Liver (tissue), 9 donors: ENCODE data around the gene KIF22. TPM values are rescaled to one million over a fixed set of nuclear protein-coding genes. Genes with fewer than 3 reads are reported as not detected.

Experiments
- DNase-seq: peaks from one replicate; pipeline ENCODE4 v3.0.0-alpha.2; 2017; ENCODE audit warnings: low spot score
- H3K27ac ChIP-seq, 2 donors: one replicate each; pipeline ENCODE4 v1.7.0; 2013; ENCODE audit warnings: inconsistent platforms in 2 of 2, low read length in 2 of 2, control low read depth in 1 of 2, low read depth in 1 of 2, mild to moderate bottlenecking in 1 of 2
- H3K27me3 ChIP-seq, 4 donors: one replicate each; pipeline versions ENCODE4 v1.6.1 to v1.7.0; 2013; ENCODE audit warnings: low read length in 3 of 4, inconsistent platforms in 1 of 4, mild to moderate bottlenecking in 1 of 4, moderate library complexity in 1 of 4; ENCODE audit not compliant: control insufficient read depth in 4 of 4, insufficient read depth in 4 of 4
- H3K36me3 ChIP-seq, 4 donors: one replicate each; pipeline versions ENCODE4 v1.6.1 to v1.7.0; 2013; ENCODE audit warnings: low read length in 3 of 4, mild to moderate bottlenecking in 3 of 4, low read depth in 1 of 4, moderate library complexity in 1 of 4; ENCODE audit not compliant: control insufficient read depth in 4 of 4, insufficient read depth in 3 of 4
- H3K4me1 ChIP-seq, 4 donors: one replicate each; pipeline versions ENCODE4 v1.6.1 to v1.7.0; 2013; ENCODE audit warnings: low read length in 3 of 4, mild to moderate bottlenecking in 3 of 4, moderate library complexity in 1 of 4; ENCODE audit not compliant: control insufficient read depth in 4 of 4, insufficient read depth in 4 of 4
- H3K4me3 ChIP-seq, 3 donors: one replicate each; pipeline versions ENCODE4 v1.6.1 to v1.7.0; 2013; ENCODE audit warnings: low read length in 3 of 3, control low read depth in 1 of 3, low read depth in 1 of 3, mild to moderate bottlenecking in 1 of 3
- H3K9ac ChIP-seq, 2 donors: one replicate each; pipeline ENCODE4 v1.7.0; 2013; ENCODE audit warnings: low read length in 2 of 2, mild to moderate bottlenecking in 2 of 2, moderate library complexity in 2 of 2, control low read depth in 1 of 2, low read depth in 1 of 2
- H3K9me3 ChIP-seq, 4 donors: one replicate each; pipeline versions ENCODE4 v1.6.1 to v1.7.0; 2013; ENCODE audit warnings: low read length in 3 of 4; ENCODE audit not compliant: control insufficient read depth in 4 of 4
- EGR1 ChIP-seq, 2 donors: IDR thresholded peaks; 2 replicates each; pipeline ENCODE4 v1.6.1; 2016 to 2018; ENCODE audit warnings: antibody characterized with exemption in 2 of 2, low read depth in 2 of 2
- FOXA2 ChIP-seq: IDR thresholded peaks from 2 replicates; pipeline ENCODE4 v1.6.1; 2016; ENCODE audit warnings: antibody characterized with exemption
- HNF4A ChIP-seq, 2 donors: conservative IDR thresholded peaks; 2 replicates each; pipeline ENCODE4 v1.6.1; 2016; ENCODE audit warnings: antibody characterized with exemption in 2 of 2, mild to moderate bottlenecking in 2 of 2
- HNF4G ChIP-seq: IDR thresholded peaks from 2 replicates; pipeline ENCODE4 v1.6.1; 2016; ENCODE audit warnings: antibody characterized with exemption
- JUND ChIP-seq, 2 donors: IDR thresholded peaks; 2 replicates each; pipeline ENCODE4 v1.6.1; 2016; ENCODE audit warnings: antibody characterized with exemption in 2 of 2
- NR2F2 ChIP-seq: IDR thresholded peaks from 2 replicates; pipeline ENCODE4 v1.6.1; 2016; ENCODE audit warnings: antibody characterized with exemption
- RXRA ChIP-seq, 2 donors: IDR thresholded peaks; 2 replicates each; pipeline ENCODE4 v1.6.1; 2017 to 2018; ENCODE audit warnings: antibody characterized with exemption in 2 of 2, mild to moderate bottlenecking in 1 of 2
- SP1 ChIP-seq: IDR thresholded peaks from 2 replicates; pipeline ENCODE4 v1.6.1; 2018; ENCODE audit warnings: antibody characterized with exemption, mild to moderate bottlenecking
- TAF1 ChIP-seq: conservative IDR thresholded peaks from 2 replicates; pipeline ENCODE4 v1.6.1; 2016; ENCODE audit warnings: antibody characterized with exemption, mild to moderate bottlenecking
- WGBS: extraction: QIAGEN DNeasy Blood & Tissue Kit; methylation state at CpG from one replicate; pipeline ENCODE4 v1.1.7; 2013; 5-methylcytosine and 5-hydroxymethylcytosine counted together
- polyA plus RNA-seq, 2 donors: library from polyadenylated mRNA; stranded (reverse) in 1 of 2; unstranded in 1 of 2; fragments of 200-250 nt in 1 of 2; fragments of >200 nt in 1 of 2; fragmentation: Nextera tagmentation in 1 of 2; extraction: Ambion mirVana in 1 of 2; gene quantifications; one replicate each; pipeline versions ENCODE4 v1.2.1 to v1.2.3, GENCODE V29; 2013 to 2015
- total RNA-seq, 2 donors: library from RNA; depleted of rRNA; stranded (reverse); fragments of >200 nt; gene quantifications; one replicate each; pipeline ENCODE4 v1.2.3, GENCODE V29; 2014
- TF ChIP-seq, protein P1 (sequence below): fragments of 150-350 bp; IDR thresholded peaks from 2 replicates; pipeline ENCODE4 v1.5.1; 2017; ENCODE audit warnings: improper control_type of control experiment, low read depth, low read length; ENCODE audit not compliant: missing input control
- TF ChIP-seq, protein P2 (sequence below): IDR thresholded peaks from 2 replicates; pipeline ENCODE4 v1.6.1; 2016; ENCODE audit warnings: antibody characterized with exemption
- TF ChIP-seq, protein P3 (sequence below): IDR thresholded peaks from 2 replicates; pipeline ENCODE4 v1.6.1; 2016; ENCODE audit warnings: antibody characterized with exemption
- TF ChIP-seq, protein P4 (sequence below): IDR thresholded peaks from 2 replicates; pipeline ENCODE4 v1.6.1; 2016; ENCODE audit warnings: antibody characterized with exemption, mild to moderate bottlenecking
- donor health status: healthy.
- donor health status: healthy.
- donor health status: healthy.
- donor health status: healthy.
- donor health status: healthy.

KIF22 gene
- total and polyA plus RNA-seq, 4 donors = 15.0 to 80.1 (median 49.3) TPM

DNA sequence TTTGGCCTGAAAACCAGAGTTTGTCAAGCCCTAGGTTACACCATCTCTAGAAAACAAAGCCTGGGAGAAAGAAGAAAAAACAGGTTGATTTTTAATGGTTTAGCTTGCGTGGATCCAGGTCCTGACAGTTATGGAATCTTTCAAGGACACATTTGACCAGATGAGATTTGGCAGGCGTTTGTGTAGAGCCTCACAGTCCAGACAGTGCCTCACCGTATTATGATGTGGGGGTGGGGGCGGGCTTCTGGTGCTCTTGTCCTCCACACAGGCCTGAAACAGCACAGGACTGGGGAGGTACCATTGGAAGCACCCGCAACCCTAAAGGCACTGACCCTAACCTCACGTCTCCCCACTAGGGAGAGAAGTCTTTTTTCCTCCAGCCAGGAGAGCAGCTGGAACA, 49.3 kb downstream of the KIF22 start:
- DNase-seq = no peak
- Histone ChIP-seq H3K27me3 (no peaks in the 10 kb centered on the region), H3K9ac (no peak overlapping the region), H3K36me3 (peaks cover 17 to 64% (median 19%) of the 10 kb centered on the region in 4 donors), H3K9me3 (no peaks in the 10 kb centered on the region), H3K4me1 (no peaks in the 10 kb centered on the region), H3K4me3 (no peak overlapping the region), H3K27ac (no peak overlapping the region)
- no peak for TF ChIP-seq TAF1
- TF ChIP-seq JUND (IDR thresholded peaks at IDR 0.05) = no peak
- TF ChIP-seq HNF4G = no peak
- TF ChIP-seq, protein P1, sequence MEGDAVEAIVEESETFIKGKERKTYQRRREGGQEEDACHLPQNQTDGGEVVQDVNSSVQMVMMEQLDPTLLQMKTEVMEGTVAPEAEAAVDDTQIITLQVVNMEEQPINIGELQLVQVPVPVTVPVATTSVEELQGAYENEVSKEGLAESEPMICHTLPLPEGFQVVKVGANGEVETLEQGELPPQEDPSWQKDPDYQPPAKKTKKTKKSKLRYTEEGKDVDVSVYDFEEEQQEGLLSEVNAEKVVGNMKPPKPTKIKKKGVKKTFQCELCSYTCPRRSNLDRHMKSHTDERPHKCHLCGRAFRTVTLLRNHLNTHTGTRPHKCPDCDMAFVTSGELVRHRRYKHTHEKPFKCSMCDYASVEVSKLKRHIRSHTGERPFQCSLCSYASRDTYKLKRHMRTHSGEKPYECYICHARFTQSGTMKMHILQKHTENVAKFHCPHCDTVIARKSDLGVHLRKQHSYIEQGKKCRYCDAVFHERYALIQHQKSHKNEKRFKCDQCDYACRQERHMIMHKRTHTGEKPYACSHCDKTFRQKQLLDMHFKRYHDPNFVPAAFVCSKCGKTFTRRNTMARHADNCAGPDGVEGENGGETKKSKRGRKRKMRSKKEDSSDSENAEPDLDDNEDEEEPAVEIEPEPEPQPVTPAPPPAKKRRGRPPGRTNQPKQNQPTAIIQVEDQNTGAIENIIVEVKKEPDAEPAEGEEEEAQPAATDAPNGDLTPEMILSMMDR = no peak
- no peak for TF ChIP-seq FOXA2
- no peak for TF ChIP-seq EGR1 (IDR thresholded peaks at IDR 0.05; ENCODE audit: low read depth in 2 of 2)
- WGBS = 96% methylated on average over 6 of the region's 6 CpGs

DNA sequence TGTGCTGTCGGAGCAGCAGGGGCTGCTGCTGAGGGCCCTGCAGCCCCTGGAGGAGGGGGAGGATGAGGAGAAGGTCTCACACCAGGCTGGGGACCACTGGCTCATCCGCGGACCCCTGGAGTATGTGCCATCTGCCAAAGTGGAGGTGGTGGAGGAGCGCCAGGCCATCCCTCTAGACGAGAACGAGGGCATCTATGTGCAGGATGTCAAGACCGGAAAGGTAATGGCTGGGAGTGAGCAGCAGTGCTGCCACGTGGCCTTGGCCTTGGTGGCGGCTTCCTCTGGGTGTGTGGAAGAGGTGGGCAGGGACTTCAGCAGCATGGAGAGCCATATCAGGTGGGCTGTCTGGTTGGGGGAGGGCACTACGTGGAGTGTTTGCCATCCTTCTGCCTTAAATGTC, 49.7 kb downstream of the KIF22 start:
- no peak overlapping the region for H3K9ac ChIP-seq
- WGBS = 92% methylated on average over 10 of the region's 10 CpGs
- no peak overlapping the region for H3K4me3 ChIP-seq
- H3K27me3 ChIP-seq = no peaks in the 10 kb centered on the region
- no peak overlapping the region for H3K27ac ChIP-seq
- no peaks in the 10 kb centered on the region for H3K9me3 ChIP-seq
- TF ChIP-seq, protein P2, sequence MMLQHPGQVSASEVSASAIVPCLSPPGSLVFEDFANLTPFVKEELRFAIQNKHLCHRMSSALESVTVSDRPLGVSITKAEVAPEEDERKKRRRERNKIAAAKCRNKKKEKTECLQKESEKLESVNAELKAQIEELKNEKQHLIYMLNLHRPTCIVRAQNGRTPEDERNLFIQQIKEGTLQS = no peak
- TF ChIP-seq EGR1 (IDR thresholded peaks at IDR 0.05; ENCODE audit: low read depth in 2 of 2) (no peak), RXRA (IDR thresholded peaks at IDR 0.05) (no peak)
- H3K36me3 ChIP-seq = peaks cover 16 to 65% (median 19%) of the 10 kb centered on the region in 4 donors
- H3K4me1 ChIP-seq = no peaks in the 10 kb centered on the region
- no peak for DNase-seq

DNA sequence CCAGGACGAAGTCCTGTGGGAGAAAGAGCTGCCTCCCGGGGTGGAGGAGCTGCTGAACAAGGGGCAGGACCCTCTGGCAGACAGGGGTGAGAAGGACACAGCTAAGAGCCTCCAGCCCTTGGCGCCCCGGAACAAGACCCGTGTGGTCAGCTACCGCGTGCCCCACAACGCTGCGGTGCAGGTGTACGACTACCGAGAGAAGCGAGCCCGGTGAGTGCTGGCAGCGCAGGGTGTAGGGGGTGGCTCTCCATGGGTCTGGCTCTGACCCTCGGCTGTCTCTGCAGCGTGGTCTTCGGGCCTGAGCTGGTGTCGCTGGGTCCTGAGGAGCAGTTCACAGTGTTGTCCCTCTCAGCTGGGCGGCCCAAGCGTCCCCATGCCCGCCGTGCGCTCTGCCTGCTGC, 51.1 kb downstream of the KIF22 start:
- Histone ChIP-seq H3K4me1 (no peaks in the 10 kb centered on the region), H3K4me3 (no peak overlapping the region), H3K9me3 (no peaks in the 10 kb centered on the region), H3K27ac (no peak overlapping the region), H3K36me3 (peaks cover 18 to 70% (median 23%) of the 10 kb centered on the region in 4 donors), H3K27me3 (no peaks in the 10 kb centered on the region), H3K9ac (no peak overlapping the region)
- TF ChIP-seq HNF4G (no peak), JUND (IDR thresholded peaks at IDR 0.05) (no peak), HNF4A (conservative IDR thresholded peaks at IDR 0.05) (no peak), NR2F2 (no peak), SP1 (no peak), TAF1 (no peak), EGR1 (IDR thresholded peaks at IDR 0.05; ENCODE audit: low read depth in 2 of 2) (no peak)
- TF ChIP-seq, protein P3, sequence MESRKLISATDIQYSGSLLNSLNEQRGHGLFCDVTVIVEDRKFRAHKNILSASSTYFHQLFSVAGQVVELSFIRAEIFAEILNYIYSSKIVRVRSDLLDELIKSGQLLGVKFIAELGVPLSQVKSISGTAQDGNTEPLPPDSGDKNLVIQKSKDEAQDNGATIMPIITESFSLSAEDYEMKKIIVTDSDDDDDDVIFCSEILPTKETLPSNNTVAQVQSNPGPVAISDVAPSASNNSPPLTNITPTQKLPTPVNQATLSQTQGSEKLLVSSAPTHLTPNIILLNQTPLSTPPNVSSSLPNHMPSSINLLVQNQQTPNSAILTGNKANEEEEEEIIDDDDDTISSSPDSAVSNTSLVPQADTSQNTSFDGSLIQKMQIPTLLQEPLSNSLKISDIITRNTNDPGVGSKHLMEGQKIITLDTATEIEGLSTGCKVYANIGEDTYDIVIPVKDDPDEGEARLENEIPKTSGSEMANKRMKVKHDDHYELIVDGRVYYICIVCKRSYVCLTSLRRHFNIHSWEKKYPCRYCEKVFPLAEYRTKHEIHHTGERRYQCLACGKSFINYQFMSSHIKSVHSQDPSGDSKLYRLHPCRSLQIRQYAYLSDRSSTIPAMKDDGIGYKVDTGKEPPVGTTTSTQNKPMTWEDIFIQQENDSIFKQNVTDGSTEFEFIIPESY = no peak
- TF ChIP-seq, protein P4, sequence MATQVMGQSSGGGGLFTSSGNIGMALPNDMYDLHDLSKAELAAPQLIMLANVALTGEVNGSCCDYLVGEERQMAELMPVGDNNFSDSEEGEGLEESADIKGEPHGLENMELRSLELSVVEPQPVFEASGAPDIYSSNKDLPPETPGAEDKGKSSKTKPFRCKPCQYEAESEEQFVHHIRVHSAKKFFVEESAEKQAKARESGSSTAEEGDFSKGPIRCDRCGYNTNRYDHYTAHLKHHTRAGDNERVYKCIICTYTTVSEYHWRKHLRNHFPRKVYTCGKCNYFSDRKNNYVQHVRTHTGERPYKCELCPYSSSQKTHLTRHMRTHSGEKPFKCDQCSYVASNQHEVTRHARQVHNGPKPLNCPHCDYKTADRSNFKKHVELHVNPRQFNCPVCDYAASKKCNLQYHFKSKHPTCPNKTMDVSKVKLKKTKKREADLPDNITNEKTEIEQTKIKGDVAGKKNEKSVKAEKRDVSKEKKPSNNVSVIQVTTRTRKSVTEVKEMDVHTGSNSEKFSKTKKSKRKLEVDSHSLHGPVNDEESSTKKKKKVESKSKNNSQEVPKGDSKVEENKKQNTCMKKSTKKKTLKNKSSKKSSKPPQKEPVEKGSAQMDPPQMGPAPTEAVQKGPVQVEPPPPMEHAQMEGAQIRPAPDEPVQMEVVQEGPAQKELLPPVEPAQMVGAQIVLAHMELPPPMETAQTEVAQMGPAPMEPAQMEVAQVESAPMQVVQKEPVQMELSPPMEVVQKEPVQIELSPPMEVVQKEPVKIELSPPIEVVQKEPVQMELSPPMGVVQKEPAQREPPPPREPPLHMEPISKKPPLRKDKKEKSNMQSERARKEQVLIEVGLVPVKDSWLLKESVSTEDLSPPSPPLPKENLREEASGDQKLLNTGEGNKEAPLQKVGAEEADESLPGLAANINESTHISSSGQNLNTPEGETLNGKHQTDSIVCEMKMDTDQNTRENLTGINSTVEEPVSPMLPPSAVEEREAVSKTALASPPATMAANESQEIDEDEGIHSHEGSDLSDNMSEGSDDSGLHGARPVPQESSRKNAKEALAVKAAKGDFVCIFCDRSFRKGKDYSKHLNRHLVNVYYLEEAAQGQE = no peak
- WGBS = 95% methylated on average over 23 of the region's 23 CpGs
- DNase-seq = no peak
